H9 (cell line): ENCODE results near the gene PITRM1. TPM values are rescaled to one million over a fixed set of nuclear protein-coding genes. Genes with fewer than 3 reads are reported as not detected.
A peak's percentile ranks its signal among the peaks of the same experiment; 100 is the strongest.

Experiments used
- DNase-seq: peaks from one replicate; pipeline ENCODE4 v3.0.0-alpha.2; 2017
- H2AFZ ChIP-seq: one replicate; pipeline ENCODE4 v1.6.1; 2013; ENCODE audit warnings: mild to moderate bottlenecking, low read length, control low read depth, moderate library complexity
- H2AK5ac ChIP-seq: 2 replicates; pipeline ENCODE4 v1.6.1; 2013; ENCODE audit warnings: low read length, control low read depth, mixed read lengths; ENCODE audit not compliant: insufficient read length
- H2BK120ac ChIP-seq: one replicate; pipeline ENCODE4 v1.6.1; 2013; ENCODE audit warnings: low read depth, mild to moderate bottlenecking, low read length, control low read depth, inconsistent platforms; ENCODE audit not compliant: poor library complexity, severe bottlenecking
- H2BK12ac ChIP-seq: 2 replicates; pipeline ENCODE4 v1.6.1; 2013; ENCODE audit warnings: low read length, control low read depth, mixed read lengths, low read depth; ENCODE audit not compliant: insufficient read length
- H2BK15ac ChIP-seq: 2 replicates; pipeline ENCODE4 v1.6.1; 2013; ENCODE audit warnings: low read depth, low read length, control low read depth
- H2BK20ac ChIP-seq: one replicate; pipeline ENCODE4 v1.6.1; 2013; ENCODE audit warnings: low read depth, mild to moderate bottlenecking, low read length, control low read depth, inconsistent platforms; ENCODE audit not compliant: poor library complexity, severe bottlenecking
- H2BK5ac ChIP-seq: 2 replicates; pipeline ENCODE4 v1.6.1; 2013; ENCODE audit warnings: low read length, control low read depth, mixed read lengths; ENCODE audit not compliant: insufficient read length
- H3K14ac ChIP-seq: 2 replicates; pipeline ENCODE4 v1.6.1; 2013; ENCODE audit warnings: low read length, control low read depth; ENCODE audit not compliant: insufficient read depth
- H3K18ac ChIP-seq: 2 replicates; pipeline ENCODE4 v1.6.1; 2013; ENCODE audit warnings: low read depth, mild to moderate bottlenecking, mixed read lengths, low read length, control low read depth; ENCODE audit not compliant: insufficient read length
- H3K23ac ChIP-seq: 2 replicates; pipeline ENCODE4 v1.6.1; 2013; ENCODE audit warnings: low read length, control low read depth, mixed read lengths, low read depth; ENCODE audit not compliant: insufficient read length
- H3K23me2 ChIP-seq: 2 replicates; pipeline ENCODE4 v1.6.1; 2013; ENCODE audit warnings: low read depth, mild to moderate bottlenecking, mixed read lengths, low read length, control low read depth; ENCODE audit not compliant: insufficient read length, poor library complexity, severe bottlenecking
- H3K27ac ChIP-seq: 2 replicates; pipeline ENCODE4 v1.5.1; 2013; ENCODE audit warnings: low read length, control low read depth, mixed read lengths, low read depth; ENCODE audit not compliant: insufficient read length
- H3K27me3 ChIP-seq: 2 replicates; pipeline ENCODE4 v1.6.1; 2013; ENCODE audit warnings: low read length, control low read depth, inconsistent platforms; ENCODE audit not compliant: insufficient read depth
- H3K4ac ChIP-seq: 2 replicates; pipeline ENCODE4 v1.6.1; 2013; ENCODE audit warnings: low read depth, mild to moderate bottlenecking, control low read depth, inconsistent platforms, low read length, moderate library complexity
- H3K4me1 ChIP-seq: 2 replicates; pipeline ENCODE4 v1.6.1; 2013; ENCODE audit warnings: low read length, control low read depth, inconsistent platforms; ENCODE audit not compliant: insufficient read depth
- H3K4me2 ChIP-seq: 2 replicates; pipeline ENCODE4 v1.6.1; 2013; ENCODE audit warnings: low read length, control low read depth, mixed read lengths; ENCODE audit not compliant: insufficient read length, insufficient read depth
- H3K56ac ChIP-seq: 2 replicates; pipeline ENCODE4 v1.6.1; 2013; ENCODE audit warnings: low read depth, mild to moderate bottlenecking, mixed read lengths, low read length, control low read depth; ENCODE audit not compliant: insufficient read length
- H3K79me1 ChIP-seq: 2 replicates; pipeline ENCODE4 v1.6.1; 2013; ENCODE audit warnings: low read depth, mild to moderate bottlenecking, moderate library complexity, low read length, control low read depth, inconsistent platforms; ENCODE audit not compliant: insufficient read depth, poor library complexity, severe bottlenecking
- H3K79me2 ChIP-seq: 2 replicates; pipeline ENCODE4 v1.6.1; 2013; ENCODE audit warnings: low read length, control low read depth, inconsistent platforms; ENCODE audit not compliant: insufficient read depth
- H3K9ac ChIP-seq: 2 replicates; pipeline ENCODE4 v1.6.1; 2013; ENCODE audit warnings: low read length, control low read depth, mixed read lengths; ENCODE audit not compliant: insufficient read length; ENCODE audit errors: extremely low read depth
- H3K9me3 ChIP-seq: one replicate; pipeline ENCODE4 v1.6.1; 2013; ENCODE audit warnings: low read depth, low read length, inconsistent platforms; ENCODE audit not compliant: control insufficient read depth
- H3T11ph ChIP-seq: one replicate; pipeline ENCODE4 v1.6.1; 2013; ENCODE audit warnings: mild to moderate bottlenecking, low read length, control low read depth, inconsistent platforms
- H4K20me1 ChIP-seq: one replicate; pipeline ENCODE4 v1.6.1; 2013; ENCODE audit not compliant: control insufficient read depth, insufficient read length, insufficient read depth
- H4K5ac ChIP-seq: 2 replicates; pipeline ENCODE4 v1.6.1; 2013; ENCODE audit warnings: low read depth, mild to moderate bottlenecking, mixed read lengths, low read length, control low read depth; ENCODE audit not compliant: insufficient read length
- H4K8ac ChIP-seq: replicated peaks from 2 replicates; pipeline ENCODE4 v1.6.1; 2013; ENCODE audit warnings: low read length, control low read depth, mixed read lengths, low read depth; ENCODE audit not compliant: insufficient read length
- H4K91ac ChIP-seq: 2 replicates; pipeline ENCODE4 v1.6.1; 2013; ENCODE audit warnings: low read depth, mild to moderate bottlenecking, moderate library complexity, mixed read lengths, low read length, control low read depth; ENCODE audit not compliant: insufficient read length
- H3K27ac Mint-ChIP-seq, 3 experiments: 2 replicates in 2 of 3; 3 replicates in 1 of 3; pipeline ENCODE4 v1.8.0; 2020 to 2021; ENCODE audit warnings: mixed read lengths in 3 of 3, mild to moderate bottlenecking in 1 of 3, moderate library complexity in 1 of 3
- H3K27me3 Mint-ChIP-seq: 2 replicates; pipeline ENCODE4 v1.8.0; 2021; ENCODE audit warnings: low read depth, mild to moderate bottlenecking, moderate library complexity, mixed read lengths
- H3K36me3 Mint-ChIP-seq, 3 experiments: 2 replicates in 2 of 3; 3 replicates in 1 of 3; pipeline ENCODE4 v1.8.0; 2020 to 2021; ENCODE audit warnings: low read depth in 3 of 3, mixed read lengths in 3 of 3; ENCODE audit not compliant: insufficient read depth in 1 of 3
- H3K4me1 Mint-ChIP-seq, 2 experiments: 2 replicates each; pipeline ENCODE4 v1.8.0; 2020; ENCODE audit warnings: mixed read lengths in 2 of 2
- H3K4me3 Mint-ChIP-seq, 2 experiments: 2 replicates in 1 of 2; 3 replicates in 1 of 2; pipeline ENCODE4 v1.8.0; 2020 to 2021; ENCODE audit warnings: mild to moderate bottlenecking in 2 of 2, mixed read lengths in 2 of 2, moderate library complexity in 1 of 2
- H3K9me3 Mint-ChIP-seq, 2 experiments: 2 replicates in 1 of 2; 3 replicates in 1 of 2; pipeline ENCODE4 v1.8.0; 2020; ENCODE audit warnings: mild to moderate bottlenecking in 2 of 2, mixed read lengths in 2 of 2, moderate library complexity in 1 of 2
- WGBS: extraction: QIAGEN DNeasy Blood & Tissue Kit; methylation state at CpG from one replicate; pipeline ENCODE4 v1.1.7; 2013; ENCODE audit warnings: missing lambda C conversion rate, low lambda C conversion rate, mixed read lengths; ENCODE audit not compliant: insufficient read length; ENCODE audit errors: extremely low coverage; 5-methylcytosine and 5-hydroxymethylcytosine counted together
- total RNA-seq: library from RNA; stranded (reverse); gene quantifications from 2 replicates; pipeline ENCODE4 v1.2.1, GENCODE V29; 2021
- TF ChIP-seq, protein P1 (sequence below): fragments of 200-600 bp; sonication (generic); conservative IDR thresholded peaks from 3 replicates; pipeline ENCODE4 v1.8.0; 2021; ENCODE audit warnings: antibody characterized with exemption, mild to moderate bottlenecking

The PITRM1 gene
- total RNA-seq, 1 experiment from 2014 or later: 27.8 TPM

DNA sequence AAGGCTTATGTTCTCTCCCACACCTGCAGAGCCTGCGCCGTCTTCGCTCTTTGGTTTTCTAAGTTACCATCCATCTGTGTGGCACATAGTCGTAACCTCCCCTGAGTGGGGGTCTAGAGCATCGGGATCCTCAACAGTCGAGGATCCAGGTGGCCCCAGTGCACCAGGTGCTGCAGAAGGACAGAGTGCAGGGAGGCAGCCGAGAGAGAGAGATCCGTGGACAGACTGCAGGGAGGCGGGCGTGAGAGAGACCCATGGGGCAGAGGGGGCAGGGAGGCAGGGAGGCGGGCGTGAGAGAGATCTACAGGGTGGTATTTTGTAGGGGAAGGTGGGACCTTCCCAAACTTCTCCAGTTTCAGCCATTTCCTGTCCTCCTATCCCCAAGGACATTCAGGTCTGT, 62.9 kb downstream of the PITRM1 start:
- no peak overlapping the region for H4K5ac ChIP-seq
- H4K91ac ChIP-seq: no peak overlapping the region
- TF ChIP-seq, protein P1, sequence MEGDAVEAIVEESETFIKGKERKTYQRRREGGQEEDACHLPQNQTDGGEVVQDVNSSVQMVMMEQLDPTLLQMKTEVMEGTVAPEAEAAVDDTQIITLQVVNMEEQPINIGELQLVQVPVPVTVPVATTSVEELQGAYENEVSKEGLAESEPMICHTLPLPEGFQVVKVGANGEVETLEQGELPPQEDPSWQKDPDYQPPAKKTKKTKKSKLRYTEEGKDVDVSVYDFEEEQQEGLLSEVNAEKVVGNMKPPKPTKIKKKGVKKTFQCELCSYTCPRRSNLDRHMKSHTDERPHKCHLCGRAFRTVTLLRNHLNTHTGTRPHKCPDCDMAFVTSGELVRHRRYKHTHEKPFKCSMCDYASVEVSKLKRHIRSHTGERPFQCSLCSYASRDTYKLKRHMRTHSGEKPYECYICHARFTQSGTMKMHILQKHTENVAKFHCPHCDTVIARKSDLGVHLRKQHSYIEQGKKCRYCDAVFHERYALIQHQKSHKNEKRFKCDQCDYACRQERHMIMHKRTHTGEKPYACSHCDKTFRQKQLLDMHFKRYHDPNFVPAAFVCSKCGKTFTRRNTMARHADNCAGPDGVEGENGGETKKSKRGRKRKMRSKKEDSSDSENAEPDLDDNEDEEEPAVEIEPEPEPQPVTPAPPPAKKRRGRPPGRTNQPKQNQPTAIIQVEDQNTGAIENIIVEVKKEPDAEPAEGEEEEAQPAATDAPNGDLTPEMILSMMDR: no peak
- DNase-seq: no peak
- no peak overlapping the region for H3K4me2 ChIP-seq
- no peak overlapping the region for H2BK12ac ChIP-seq
- no peak overlapping the region for H2BK20ac ChIP-seq
- no peak overlapping the region for H3K18ac ChIP-seq
- Mint-ChIP-seq H3K36me3 (peaks cover 65 to 88% (median 88%) of the 10 kb centered on the region in 3 experiments), H3K27me3 (no peaks in the 10 kb centered on the region), H3K4me1 (no peaks in the 10 kb centered on the region), H3K27ac (peak overlapping the region in 1 of 3 experiments; percentile 8; a peak in 1 of 7 replicates), H3K9me3 (no peaks in the 10 kb centered on the region), H3K4me3 (no peak overlapping the region)
- H3K9me3 ChIP-seq: no peaks in the 10 kb centered on the region
- H4K8ac ChIP-seq: no peak overlapping the region
- no peaks in the 10 kb centered on the region for H3K79me1 ChIP-seq
- H3K56ac ChIP-seq: no peak overlapping the region
- no peaks in the 10 kb centered on the region for H3K79me2 ChIP-seq
- no peak overlapping the region for H3K14ac ChIP-seq
- H3K23ac ChIP-seq: no peak overlapping the region
- H3K9ac ChIP-seq: no peak overlapping the region
- no peak overlapping the region for H2BK5ac ChIP-seq
- H4K20me1 ChIP-seq: no peaks in the 10 kb centered on the region
- H3K27ac ChIP-seq: no peak overlapping the region
- H3K4ac ChIP-seq: no peak overlapping the region
- H2AK5ac ChIP-seq: no peak overlapping the region
- no peaks in the 10 kb centered on the region for H3K4me1 ChIP-seq
- no peak overlapping the region for H2BK120ac ChIP-seq
- WGBS: no CpG with 5 or more reads among the region's 12 CpGs
- H2BK15ac ChIP-seq: no peak overlapping the region
- no peak overlapping the region for H3T11ph ChIP-seq
- H3K27me3 ChIP-seq: no peaks in the 10 kb centered on the region
- no peaks in the 10 kb centered on the region for H3K23me2 ChIP-seq
- H2AFZ ChIP-seq: no peak overlapping the region
